ENCODE data around the gene OR11G2.
"Not testable (repeated sequence)": the region's sequence is repeated elsewhere in the genome, so short reads cannot be mapped to it uniquely, and the experiment has no call there.

Gene OR11G2

GRCh38 chr14:20190596-20190995 lies at the start of gene OR11G2:
TSS of gene OR11G2 (plus strand) at chr14:20190896. CDS start at chr14:20197438, 6,542 bp downstream.
- no peak for DNase-seq (ENCODE audit: low spot score)

DNA sequence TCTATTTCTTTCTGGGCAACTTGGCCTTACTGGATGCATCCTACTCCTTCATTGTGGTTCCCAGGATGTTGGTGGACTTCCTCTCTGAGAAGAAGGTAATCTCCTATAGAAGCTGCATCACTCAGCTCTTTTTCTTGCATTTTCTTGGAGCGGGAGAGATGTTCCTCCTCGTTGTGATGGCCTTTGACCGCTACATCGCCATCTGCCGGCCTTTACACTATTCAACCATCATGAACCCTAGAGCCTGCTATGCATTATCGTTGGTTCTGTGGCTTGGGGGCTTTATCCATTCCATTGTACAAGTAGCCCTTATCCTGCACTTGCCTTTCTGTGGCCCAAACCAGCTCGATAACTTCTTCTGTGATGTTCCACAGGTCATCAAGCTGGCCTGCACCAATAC lies 46.8 kb upstream of the OR11G2 start:
- peak; percentile 35 for DNase-seq (ENCODE audit: low spot score)

- no peak for DNase-seq (ENCODE audit: low spot score)
Observed at GRCh38 chr14:20144820-20145219, 45.9 kb upstream of the OR11G2 start.

- DNase-seq (ENCODE audit: low spot score) = no peak
Observed at GRCh38 chr14:20164462-20164861, 26.2 kb upstream of the OR11G2 start.

DNA sequence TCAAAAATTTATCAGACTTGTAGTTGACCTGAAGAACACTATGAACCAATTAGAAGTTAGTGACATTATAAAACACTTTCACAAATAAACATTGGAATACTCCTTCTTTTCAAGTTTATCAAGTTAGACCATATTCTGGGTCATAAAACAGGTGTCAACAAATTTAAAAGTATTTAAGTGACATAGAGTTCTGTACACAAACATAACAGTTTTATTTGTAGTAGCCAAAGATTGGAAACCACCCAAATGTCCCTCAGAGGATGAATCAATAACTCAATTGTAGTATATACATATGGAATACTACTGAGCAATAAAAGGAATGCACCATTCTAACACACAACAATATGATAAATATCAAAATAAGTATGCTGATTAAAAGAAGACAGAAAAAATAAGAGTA lies 23.6 kb upstream of the OR11G2 start:
- DNase-seq (ENCODE audit: low spot score) = no peak

- not testable (repeated sequence) for DNase-seq (ENCODE audit: low spot score)
Observed at GRCh38 chr14:20169852-20170251, 20.8 kb upstream of the OR11G2 start.

- not testable (repeated sequence) for DNase-seq (ENCODE audit: low spot score)
Observed at GRCh38 chr14:20174205-20174604, 16.5 kb upstream of the OR11G2 start.

DNA sequence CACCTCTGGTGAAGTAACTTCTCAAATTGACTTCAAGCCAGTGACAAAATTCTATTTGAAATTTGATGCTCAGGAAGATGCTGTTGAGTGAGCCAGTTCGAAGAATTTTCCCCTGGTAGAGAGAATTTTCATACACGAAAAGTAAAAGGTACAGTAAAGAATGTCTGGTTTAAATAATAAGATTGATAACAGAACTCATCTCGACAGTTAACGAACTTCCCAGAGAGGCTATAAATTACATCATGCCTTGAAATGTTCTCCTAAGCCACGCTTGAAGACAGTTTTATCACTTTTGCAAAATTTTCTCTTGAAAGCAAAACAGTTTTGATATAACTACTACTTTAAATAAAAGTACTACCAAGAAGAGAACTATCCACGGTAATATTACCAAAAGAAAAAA lies 14.4 kb upstream of the OR11G2 start:
- DNase-seq (ENCODE audit: low spot score) = no peak

- no peak for DNase-seq (ENCODE audit: low spot score)
Observed at GRCh38 chr14:20177433-20177974, 13.2 kb upstream of the OR11G2 start.

DNA sequence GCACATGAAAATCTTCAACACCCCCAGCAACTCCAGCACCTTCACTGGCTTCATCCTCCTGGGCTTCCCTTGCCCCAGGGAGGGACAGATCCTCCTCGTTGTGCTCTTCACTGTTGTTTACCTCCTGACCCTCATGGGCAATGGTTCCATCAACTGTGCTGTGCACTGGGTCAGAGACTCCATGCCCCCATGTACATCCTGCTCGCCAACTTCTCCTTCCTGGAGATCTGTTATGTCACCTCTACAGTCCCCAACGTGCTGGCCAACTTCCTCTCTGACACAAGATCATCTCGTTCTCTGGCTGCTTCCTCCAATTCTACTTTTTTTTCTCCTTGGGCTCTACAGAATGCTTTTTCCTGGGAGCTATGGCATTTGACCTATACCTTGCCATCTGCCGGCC lies 11.5 kb upstream of the OR11G2 start:
- DNase-seq (ENCODE audit: low spot score) = no peak

DNA sequence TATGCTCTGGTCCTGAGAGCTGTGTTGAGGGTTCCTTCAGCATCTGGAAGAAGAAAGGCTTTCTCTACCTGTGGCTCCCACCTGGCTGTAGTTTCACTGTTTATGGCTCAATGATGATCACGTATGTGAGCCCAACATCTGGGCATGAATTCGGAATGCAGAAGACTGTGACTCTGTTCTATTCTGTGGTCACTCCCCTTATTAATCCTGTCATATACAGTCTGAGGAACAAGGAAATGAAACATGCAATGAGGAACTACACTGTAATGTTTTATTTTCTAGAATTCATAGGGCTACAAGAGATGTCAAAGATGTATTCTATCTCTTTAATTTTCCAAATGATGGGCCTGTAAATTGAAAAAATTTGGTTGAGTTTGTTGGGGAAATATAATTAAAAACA lies 10.8 kb upstream of the OR11G2 start:
- DNase-seq (ENCODE audit: low spot score) = no peak

DNA sequence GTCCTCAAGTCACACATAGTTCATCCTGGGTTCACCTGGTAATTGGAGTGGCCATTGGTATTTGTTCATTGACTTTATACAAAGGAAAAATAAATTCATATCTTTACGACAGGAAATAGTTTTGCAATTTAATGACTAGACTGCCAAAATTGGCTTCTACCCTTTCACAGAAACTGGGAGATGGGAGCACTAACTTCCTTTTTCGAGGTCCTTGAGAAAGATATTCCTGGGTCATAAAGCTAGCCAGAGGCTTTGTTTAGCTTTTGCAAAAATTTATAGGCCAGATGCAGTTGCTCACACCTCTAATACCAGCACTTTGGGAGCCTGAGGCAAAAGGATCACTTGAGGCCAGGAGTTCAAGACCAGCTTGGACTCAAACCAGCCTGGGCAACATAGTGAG lies 10.2 kb upstream of the OR11G2 start:
- DNase-seq (ENCODE audit: low spot score) = no peak

DNA sequence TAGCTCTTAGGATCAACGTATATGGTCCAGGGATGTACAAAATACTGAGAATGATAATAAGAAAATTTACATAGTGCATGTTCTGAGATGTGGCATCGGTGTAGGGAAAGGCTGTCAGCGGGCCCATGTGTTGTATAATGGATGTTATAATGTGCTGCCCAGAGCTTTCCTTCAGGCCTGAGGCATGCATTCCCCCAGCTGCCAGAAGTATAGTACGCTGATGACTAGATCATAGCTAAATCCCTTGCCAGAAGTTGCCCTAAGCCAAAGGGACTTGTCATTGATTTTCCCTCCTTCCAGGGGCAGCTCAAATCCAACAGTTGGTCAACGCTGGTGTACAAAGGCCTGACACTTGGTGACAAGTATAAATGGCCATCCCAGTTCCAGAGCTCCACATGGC lies 6.5 kb upstream of the OR11G2 start:
- no peak for DNase-seq (ENCODE audit: low spot score)

DNA sequence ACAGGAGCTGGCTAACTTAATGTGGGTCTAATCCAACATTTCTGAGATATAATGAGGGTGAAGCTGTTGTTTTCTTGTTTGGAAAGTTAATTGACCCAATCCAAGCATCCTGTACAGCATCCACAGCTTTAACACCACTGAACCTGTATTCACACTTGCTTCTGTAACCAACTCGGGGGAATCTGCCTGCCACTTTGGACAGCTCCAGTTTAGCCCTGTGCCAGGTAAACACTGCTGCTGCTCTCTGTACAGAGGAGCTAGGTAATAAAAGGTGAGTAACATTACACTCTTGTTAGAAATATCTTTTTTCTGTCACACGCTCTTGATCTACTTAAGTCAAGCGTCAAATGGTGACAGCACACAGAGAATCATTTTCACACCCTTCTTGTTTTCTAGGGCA lies 700 bp downstream of the OR11G2 start:
- no peak for DNase-seq (ENCODE audit: low spot score)

- no peak for DNase-seq (ENCODE audit: low spot score)
Observed at GRCh38 chr14:20194101-20194500, 3.4 kb downstream of the OR11G2 start.

- DNase-seq (ENCODE audit: low spot score) = not testable (repeated sequence)
Observed at GRCh38 chr14:20195170-20195569, 4.5 kb downstream of the OR11G2 start.

- DNase-seq (ENCODE audit: low spot score) = no peak
Observed at GRCh38 chr14:20195911-20196310, 5.2 kb downstream of the OR11G2 start.

- no peak for DNase-seq (ENCODE audit: low spot score)
Observed at GRCh38 chr14:20197459-20197858, 6.8 kb downstream of the OR11G2 start.

- no peak for DNase-seq (ENCODE audit: low spot score)
Observed at GRCh38 chr14:20198991-20199390, 8.3 kb downstream of the OR11G2 start.

GRCh38 chr14:20204721-20205120 lies 14.0 kb downstream of the OR11G2 start:
- no peak for DNase-seq (ENCODE audit: low spot score)

DNA sequence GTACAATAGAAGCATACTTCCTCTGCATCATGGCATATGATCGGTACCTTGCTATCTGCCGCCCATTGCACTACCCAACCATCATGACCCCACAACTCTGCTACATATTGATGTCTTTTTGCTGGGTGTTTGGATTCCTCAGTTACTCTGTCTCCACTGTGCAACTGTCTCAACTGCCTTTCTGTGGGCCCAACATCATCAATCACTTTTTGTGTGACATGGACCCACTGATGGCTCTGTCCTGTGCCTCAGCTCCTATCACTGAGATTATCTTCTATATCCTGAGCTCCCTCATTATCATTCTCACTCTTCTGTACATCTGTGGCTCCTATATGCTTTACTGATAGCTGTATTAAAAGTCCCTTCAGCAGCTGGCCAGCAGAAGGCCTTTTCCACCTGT lies 18.9 kb downstream of the OR11G2 start:
- no peak for DNase-seq (ENCODE audit: low spot score)

- DNase-seq (ENCODE audit: low spot score) = not testable (repeated sequence)
Observed at GRCh38 chr14:20212406-20212805, 21.7 kb downstream of the OR11G2 start.

GRCh38 chr14:20215196-20215595 lies 24.5 kb downstream of the OR11G2 start:
- DNase-seq (ENCODE audit: low spot score) = no peak

DNA sequence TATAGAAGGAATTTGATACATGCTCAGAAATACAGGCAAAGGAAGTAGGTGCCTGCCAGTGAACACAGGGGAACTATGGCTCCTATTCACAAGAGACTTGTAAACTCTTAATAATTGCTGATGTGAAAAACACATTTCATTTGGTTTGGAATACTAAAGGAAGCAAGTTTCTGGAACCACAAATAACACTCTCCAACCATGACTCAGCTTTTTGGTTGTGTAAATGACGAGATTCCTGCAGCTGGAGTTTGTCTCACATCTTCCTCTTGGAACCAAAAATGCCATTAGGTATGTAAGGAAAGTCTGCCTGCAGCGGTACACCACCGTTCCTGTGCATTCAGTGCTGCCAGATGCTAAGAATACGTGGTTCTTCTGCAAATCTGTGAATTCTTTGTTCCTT lies 28.3 kb downstream of the OR11G2 start:
- DNase-seq (ENCODE audit: low spot score) = no peak

GRCh38 chr14:20223410-20223809 lies 32.7 kb downstream of the OR11G2 start, which contains the start of gene OR11H6:
TSS of gene OR11H6 (plus strand) at chr14:20223710. CDS start at chr14:20223710, 0 bp downstream.
- no peak for DNase-seq (ENCODE audit: low spot score)

Measured in NAMALWA (cell line).